ENCODE measurements around the gene DSE.

DNA sequence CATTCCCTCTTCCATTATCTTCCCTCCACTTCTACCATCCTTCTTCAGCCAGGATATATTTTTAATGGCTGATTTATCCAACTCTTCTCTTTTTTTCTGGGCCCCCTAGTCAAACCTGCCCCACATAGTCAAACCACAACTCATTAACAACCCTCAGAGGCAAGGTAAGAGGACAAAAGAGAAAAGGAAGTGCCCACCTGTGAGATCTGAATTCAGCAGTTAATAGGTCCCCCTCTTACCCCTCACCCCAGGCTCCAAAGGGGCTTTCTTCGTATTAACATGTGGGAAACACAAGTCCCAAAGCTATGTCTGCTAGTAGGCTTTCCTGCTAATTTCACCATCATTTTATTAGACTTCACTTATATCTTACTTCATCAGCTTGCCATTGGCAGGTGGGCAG lies 46.9 kb upstream of the DSE start:
- TF ChIP-seq, protein P1, sequence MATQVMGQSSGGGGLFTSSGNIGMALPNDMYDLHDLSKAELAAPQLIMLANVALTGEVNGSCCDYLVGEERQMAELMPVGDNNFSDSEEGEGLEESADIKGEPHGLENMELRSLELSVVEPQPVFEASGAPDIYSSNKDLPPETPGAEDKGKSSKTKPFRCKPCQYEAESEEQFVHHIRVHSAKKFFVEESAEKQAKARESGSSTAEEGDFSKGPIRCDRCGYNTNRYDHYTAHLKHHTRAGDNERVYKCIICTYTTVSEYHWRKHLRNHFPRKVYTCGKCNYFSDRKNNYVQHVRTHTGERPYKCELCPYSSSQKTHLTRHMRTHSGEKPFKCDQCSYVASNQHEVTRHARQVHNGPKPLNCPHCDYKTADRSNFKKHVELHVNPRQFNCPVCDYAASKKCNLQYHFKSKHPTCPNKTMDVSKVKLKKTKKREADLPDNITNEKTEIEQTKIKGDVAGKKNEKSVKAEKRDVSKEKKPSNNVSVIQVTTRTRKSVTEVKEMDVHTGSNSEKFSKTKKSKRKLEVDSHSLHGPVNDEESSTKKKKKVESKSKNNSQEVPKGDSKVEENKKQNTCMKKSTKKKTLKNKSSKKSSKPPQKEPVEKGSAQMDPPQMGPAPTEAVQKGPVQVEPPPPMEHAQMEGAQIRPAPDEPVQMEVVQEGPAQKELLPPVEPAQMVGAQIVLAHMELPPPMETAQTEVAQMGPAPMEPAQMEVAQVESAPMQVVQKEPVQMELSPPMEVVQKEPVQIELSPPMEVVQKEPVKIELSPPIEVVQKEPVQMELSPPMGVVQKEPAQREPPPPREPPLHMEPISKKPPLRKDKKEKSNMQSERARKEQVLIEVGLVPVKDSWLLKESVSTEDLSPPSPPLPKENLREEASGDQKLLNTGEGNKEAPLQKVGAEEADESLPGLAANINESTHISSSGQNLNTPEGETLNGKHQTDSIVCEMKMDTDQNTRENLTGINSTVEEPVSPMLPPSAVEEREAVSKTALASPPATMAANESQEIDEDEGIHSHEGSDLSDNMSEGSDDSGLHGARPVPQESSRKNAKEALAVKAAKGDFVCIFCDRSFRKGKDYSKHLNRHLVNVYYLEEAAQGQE (IDR thresholded peaks at IDR 0.05; ENCODE audit: insufficient read depth in 1 of 2, low read depth in 2 of 2, low read length in 2 of 2) = no peak
- TF ChIP-seq POLR2AphosphoS5 (IDR thresholded peaks at IDR 0.05; ENCODE audit: low read depth, low read length) (no peak), TAF1 (IDR thresholded peaks at IDR 0.05; ENCODE audit: borderline replicate concordance, insufficient read depth, low read length) (no peak)
